ENCODE results near the gene DLEU7. TPM values are rescaled to one million over a fixed set of nuclear protein-coding genes. Genes with fewer than 3 reads are reported as not detected.

DLEU7 gene
- polyA plus RNA-seq, 4 donors: 1.2 to 1.3 (median 1.2) TPM

GRCh38 chr13:50797091-50797490 is 46.4 kb downstream of the DLEU7 start:
- DNase-seq (ENCODE audit: low read depth in 4 of 4, low spot score in 2 of 4): no peak

DNA sequence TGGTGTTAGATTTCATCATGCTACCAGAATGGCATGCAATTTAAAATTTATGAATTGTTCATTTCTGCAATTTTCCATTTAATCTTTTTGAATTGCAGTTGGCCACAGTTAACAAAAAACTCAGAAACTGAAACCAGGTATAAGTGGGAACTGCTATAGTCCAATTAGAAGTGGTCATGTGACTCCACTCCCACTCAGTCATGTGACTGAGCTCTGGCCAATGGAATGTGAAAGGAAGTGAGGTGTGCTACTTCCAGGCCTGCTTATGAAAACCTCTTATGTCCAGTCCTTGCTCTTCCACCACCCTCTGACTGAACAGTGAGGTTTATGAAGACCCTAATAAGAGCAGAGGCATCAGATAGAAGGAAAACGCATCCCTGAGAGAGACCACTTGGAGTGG is 47.0 kb downstream of the DLEU7 start:
- DNase-seq (ENCODE audit: low read depth in 4 of 4, low spot score in 2 of 4): no peak

- DNase-seq (ENCODE audit: low read depth in 4 of 4, low spot score in 2 of 4): no peak
These were observed 49.3 kb downstream of the DLEU7 start for GRCh38 chr13:50794226-50794625.

- DNase-seq (ENCODE audit: low read depth in 4 of 4, low spot score in 2 of 4): no peak
These were observed 50.5 kb downstream of the DLEU7 start for GRCh38 chr13:50793026-50793425.

DNA sequence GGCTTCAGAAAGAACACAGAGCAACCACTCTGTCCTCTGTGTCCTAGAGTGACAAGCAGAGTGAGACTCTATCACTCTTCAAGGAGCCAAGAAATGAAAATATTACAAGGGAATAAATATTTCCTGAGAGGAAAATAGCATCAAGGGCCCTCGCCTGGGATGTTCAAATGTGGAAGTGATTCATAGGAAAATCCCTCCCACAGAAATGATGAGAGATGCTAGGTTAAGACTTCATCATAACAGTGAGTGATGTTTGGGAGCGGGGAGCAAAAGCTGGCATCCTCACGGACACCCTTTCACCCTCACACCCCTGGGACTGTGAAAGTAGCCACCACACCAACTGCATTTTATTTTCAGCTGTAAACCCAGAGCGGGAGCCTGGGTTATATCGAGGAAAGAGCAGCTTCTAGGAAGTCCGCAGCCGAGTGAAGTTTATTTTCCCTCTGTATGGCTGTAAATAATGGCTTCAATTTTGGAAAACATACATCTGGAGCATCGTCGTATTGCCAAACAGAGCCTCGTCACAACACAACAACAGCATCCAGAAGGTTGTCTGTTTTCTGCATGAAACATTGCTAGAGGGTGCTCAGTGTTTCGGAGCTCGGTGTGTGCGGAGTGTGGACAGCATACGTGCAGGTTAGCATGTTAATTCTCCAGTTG is 54.8 kb downstream of the DLEU7 start:
- no peak for DNase-seq (ENCODE audit: low read depth in 4 of 4, low spot score in 2 of 4)

DNA sequence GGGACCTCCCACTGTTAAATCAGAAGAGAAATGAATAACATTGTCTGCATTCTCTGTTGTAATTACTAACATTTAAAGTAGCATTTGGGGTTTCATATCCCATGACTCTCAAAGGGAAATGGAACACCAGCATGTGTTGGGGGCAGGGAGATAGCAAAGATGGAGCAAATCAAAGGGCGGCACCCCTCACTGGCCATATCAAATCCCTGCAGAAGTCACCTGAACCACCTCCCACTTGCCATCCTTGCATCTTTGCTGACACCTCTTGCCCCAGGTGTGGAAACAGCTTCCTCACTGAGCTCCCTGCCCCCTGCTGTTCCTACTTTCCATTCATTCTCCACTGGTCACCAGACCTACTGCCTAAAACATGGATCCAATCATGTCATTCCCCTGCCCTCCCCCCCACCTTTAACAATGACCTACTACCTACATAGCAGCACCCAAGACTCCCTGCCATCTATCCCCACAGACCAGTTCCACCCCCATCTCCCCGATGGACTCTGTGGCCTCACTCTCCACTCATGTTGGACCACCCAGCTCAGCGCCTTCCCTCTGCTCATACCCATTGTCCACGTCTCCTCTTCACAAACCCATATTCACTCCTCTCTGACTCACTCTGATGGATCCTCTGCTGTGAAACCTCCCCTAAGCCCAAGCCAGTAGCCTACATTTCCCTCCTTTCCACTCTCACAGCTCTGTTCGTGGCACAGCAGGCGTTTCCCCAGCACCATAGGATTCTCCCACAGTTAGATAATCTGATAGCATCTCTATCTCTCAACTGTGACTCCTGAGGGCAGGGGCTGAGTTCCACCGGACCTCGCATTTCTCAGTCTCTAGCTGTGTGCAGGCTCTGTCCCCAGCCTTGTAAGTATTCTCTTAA is 55.9 kb downstream of the DLEU7 start:
- no peak for DNase-seq (ENCODE audit: low read depth in 4 of 4, low spot score in 2 of 4)

- no peak for DNase-seq (ENCODE audit: low read depth in 4 of 4, low spot score in 2 of 4)
These were observed 59.7 kb downstream of the DLEU7 start for GRCh38 chr13:50783717-50784290.

GRCh38 chr13:50783066-50783465 is 60.4 kb downstream of the DLEU7 start:
- DNase-seq (ENCODE audit: low read depth in 4 of 4, low spot score in 2 of 4): no peak

DNA sequence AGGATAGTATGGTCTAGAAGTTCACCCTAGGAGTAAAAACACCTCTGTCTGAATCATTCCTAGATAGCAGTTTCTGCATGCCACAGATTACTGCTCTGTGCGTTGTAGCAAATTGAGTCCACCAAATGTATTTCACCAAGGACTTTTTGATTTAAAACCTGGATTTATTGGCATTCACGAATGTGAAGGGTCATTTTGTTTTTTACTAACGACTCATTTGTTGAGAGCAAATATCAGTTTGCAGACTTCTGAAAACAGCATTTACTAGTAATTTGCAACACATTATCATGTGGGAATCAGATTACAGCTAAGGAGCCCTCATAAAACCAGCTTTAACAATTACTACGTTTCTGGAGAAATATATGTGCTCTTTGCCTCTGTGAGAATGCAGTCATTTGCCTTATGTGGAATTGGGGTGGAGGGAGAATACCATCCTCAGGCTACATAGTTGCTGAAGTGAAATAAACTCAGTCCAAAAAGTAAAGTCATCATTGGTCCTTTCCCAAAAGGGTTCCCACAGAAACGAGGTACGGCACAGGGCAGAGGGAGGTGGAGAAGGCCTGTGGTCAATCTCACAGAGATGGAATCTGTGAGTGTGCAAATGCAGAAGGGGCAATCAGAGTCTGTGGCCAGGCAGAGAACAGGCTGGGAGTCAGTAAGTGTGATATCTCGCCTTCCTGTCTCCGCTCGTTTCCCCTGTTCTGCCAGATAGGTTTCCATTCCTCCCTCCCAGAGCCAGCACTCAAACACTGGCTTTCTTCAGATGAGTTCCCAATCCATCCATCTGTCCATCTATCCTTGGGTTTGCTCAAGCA is 63.1 kb downstream of the DLEU7 start:
- no peak for DNase-seq (ENCODE audit: low read depth in 4 of 4, low spot score in 2 of 4)

DNA sequence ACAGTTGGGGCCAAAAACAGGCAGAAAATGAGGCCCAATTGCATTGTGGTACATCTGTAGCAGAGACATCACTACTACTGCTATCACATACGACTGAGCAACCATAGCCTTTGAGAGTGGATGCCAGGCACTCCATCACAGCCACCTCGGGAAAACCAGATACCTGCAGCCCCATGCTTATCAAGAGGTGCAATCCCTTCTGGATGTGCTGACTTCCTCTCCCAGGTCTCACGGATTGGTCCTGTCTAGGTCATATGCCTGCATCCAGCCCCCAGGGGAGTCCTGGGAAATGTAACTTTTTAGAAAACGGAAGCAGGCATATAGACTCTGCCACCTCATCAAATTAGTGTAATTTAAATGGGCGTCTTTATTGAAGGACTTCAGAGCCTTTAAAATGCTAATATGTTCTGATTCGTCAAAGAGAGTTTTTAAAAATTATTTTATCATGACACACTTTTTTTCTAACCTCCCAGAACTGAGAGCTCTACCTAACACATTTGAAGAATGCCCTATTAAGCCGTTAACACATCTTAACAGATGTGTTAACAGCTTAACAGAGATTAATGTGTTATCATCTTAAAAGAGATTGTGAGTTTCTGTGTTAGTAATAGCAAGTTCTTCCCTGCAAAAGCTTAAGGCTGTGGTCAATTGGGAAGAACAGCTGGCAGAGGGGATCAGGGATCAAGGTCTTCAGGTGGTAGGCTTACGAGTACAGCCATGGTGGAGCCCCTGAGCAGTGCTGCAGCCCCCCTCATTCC is 63.9 kb downstream of the DLEU7 start:
- no peak for DNase-seq (ENCODE audit: low read depth in 4 of 4, low spot score in 2 of 4)

Other genes with a start within 250 kb of the DLEU7 start
- 10 to 100 TPM; 51.3 to 66.9 (median 59.6) TPM for gene RNASEH2B, start 66.1 kb upstream of the DLEU7 start, polyA plus RNA-seq (ENCODE audit: insufficient read length in 4 of 4)

Measured in left renal cortex interstitium (tissue), 4 donors.